HEK293 (cell line): ENCODE data around the gene PLCB1.

Experiments
- CTCF ChIA-PET: fragments of 350-600 bp; formaldehyde crosslinking; extraction: SDS; loops from one replicate; lab custom pipeline; 2021; ENCODE audit warnings: antibody characterized with exemption; lab: Yijun Ruan, JAX
- POLR2A ChIA-PET: fragments of 300-600 bp; formaldehyde crosslinking; extraction: SDS; loops from one replicate; lab custom pipeline; 2020; ENCODE audit warnings: antibody characterized with exemption, inconsistent platforms; lab: Yijun Ruan, JAX
- H3K27ac ChIP-seq: fragments of 200-500 bp; sonication (Bioruptor generic); 2 replicates; pipeline ENCODE4 v1.5.1; 2014; ENCODE audit warnings: low read depth, low read length, control low read depth, inconsistent platforms; ENCODE audit errors: extremely low read depth
- H3K36me3 ChIP-seq, 2 experiments: fragments of 200-500 bp in 1 of 2; sonication (Bioruptor generic) in 1 of 2; 1 replicate in 1 of 2; 2 replicates in 1 of 2; pipeline ENCODE4 v1.5.1; 2014 to 2017; ENCODE audit warnings: inconsistent platforms in 2 of 2, low read length in 2 of 2; ENCODE audit not compliant: control insufficient read depth in 2 of 2, insufficient read depth in 1 of 2
- H3K4me1 ChIP-seq: fragments of 200-500 bp; sonication (Bioruptor generic); 2 replicates; pipeline ENCODE4 v1.5.1; 2014; ENCODE audit warnings: mild to moderate bottlenecking, low read length, inconsistent platforms; ENCODE audit not compliant: control insufficient read depth, insufficient read depth
- H3K4me3 ChIP-seq: 2 replicates; pipeline ENCODE4 v1.5.1; 2011; ENCODE audit warnings: low read depth, mild to moderate bottlenecking, control low read depth, low read length, moderate library complexity
- H3K9me3 ChIP-seq: fragments of 200-500 bp; sonication (Bioruptor generic); 2 replicates; pipeline ENCODE4 v1.5.1; 2014; ENCODE audit warnings: low read depth, low read length, inconsistent platforms; ENCODE audit not compliant: control insufficient read depth, insufficient read depth
- HOXC10 ChIP-seq: sonication (generic); formaldehyde crosslinking; IDR thresholded peaks from 2 replicates; pipeline ENCODE4 v1.8.1; 2023; ENCODE audit warnings: mild to moderate bottlenecking, missing genetic modification reagents
- YY1 ChIP-seq: fragments of 450-650 bp; formaldehyde crosslinking; IDR thresholded peaks from 2 replicates; pipeline ENCODE4 v1.5.1; 2018; ENCODE audit warnings: missing biosample characterization, missing genetic modification characterization
- YY2 ChIP-seq: fragments of 450-650 bp; formaldehyde crosslinking; IDR thresholded peaks from 2 replicates; pipeline ENCODE4 v1.5.1; 2016; ENCODE audit warnings: missing biosample characterization, missing genetic modification characterization
- ZBTB21 ChIP-seq: fragments of 450-650 bp; formaldehyde crosslinking; IDR thresholded peaks from 2 replicates; pipeline ENCODE4 v1.5.1; 2017; ENCODE audit warnings: missing biosample characterization, missing genetic modification characterization
- ZIC2 ChIP-seq: fragments of 450-650 bp; formaldehyde crosslinking; IDR thresholded peaks from 2 replicates; pipeline ENCODE4 v1.5.1; 2016; ENCODE audit warnings: missing biosample characterization, missing genetic modification characterization
- ZNF10 ChIP-seq: fragments of 450-650 bp; formaldehyde crosslinking; IDR thresholded peaks from 2 replicates; pipeline ENCODE4 v1.5.1; 2017; ENCODE audit warnings: missing biosample characterization, missing genetic modification characterization
- ZNF112 ChIP-seq: fragments of 450-650 bp; formaldehyde crosslinking; IDR thresholded peaks from 2 replicates; pipeline ENCODE4 v1.5.0; 2017; ENCODE audit warnings: missing biosample characterization, missing genetic modification characterization
- ZNF23 ChIP-seq: fragments of 450-650 bp; formaldehyde crosslinking; IDR thresholded peaks from 2 replicates; pipeline ENCODE4 v1.5.1; 2016; ENCODE audit warnings: missing biosample characterization, missing genetic modification characterization, borderline replicate concordance
- ZNF24 ChIP-seq: fragments of 450-650 bp; formaldehyde crosslinking; IDR thresholded peaks from 2 replicates; pipeline ENCODE4 v1.5.1; 2016; ENCODE audit warnings: missing biosample characterization, missing genetic modification characterization
- ZNF274 ChIP-seq, 2 experiments: fragments of 200-500 bp in 1 of 2; fragments of 450-650 bp in 1 of 2; sonication (Bioruptor generic) in 1 of 2; formaldehyde crosslinking in 1 of 2; IDR thresholded peaks; 2 replicates each; pipeline versions ENCODE4 v1.5.1 to v1.6.1; 2014 to 2016; ENCODE audit warnings: borderline replicate concordance in 1 of 2, inconsistent platforms in 1 of 2, low read length in 1 of 2, missing biosample characterization in 1 of 2, missing genetic modification characterization in 1 of 2
- ZNF292 ChIP-seq: fragments of 450-650 bp; formaldehyde crosslinking; IDR thresholded peaks from 2 replicates; pipeline ENCODE4 v1.5.1; 2016; ENCODE audit warnings: low read depth, missing biosample characterization, missing genetic modification characterization, borderline replicate concordance
- ZNF350 ChIP-seq: fragments of 450-650 bp; formaldehyde crosslinking; IDR thresholded peaks from 2 replicates; pipeline ENCODE4 v1.5.0; 2017; ENCODE audit warnings: missing biosample characterization, mild to moderate bottlenecking, missing genetic modification characterization
- ZNF354C ChIP-seq: fragments of 450-650 bp; formaldehyde crosslinking; IDR thresholded peaks from 2 replicates; pipeline ENCODE4 v1.5.1; 2016; ENCODE audit warnings: missing biosample characterization, missing genetic modification characterization, low read depth, borderline replicate concordance
- ZNF416 ChIP-seq: fragments of 450-650 bp; formaldehyde crosslinking; IDR thresholded peaks from 2 replicates; pipeline ENCODE4 v1.5.1; 2016; ENCODE audit warnings: missing biosample characterization, missing genetic modification characterization
- ZNF514 ChIP-seq: fragments of 450-650 bp; formaldehyde crosslinking; IDR thresholded peaks from 2 replicates; pipeline ENCODE4 v1.5.1; 2016; ENCODE audit warnings: missing biosample characterization, missing genetic modification characterization
- ZNF555 ChIP-seq: fragments of 450-650 bp; formaldehyde crosslinking; conservative IDR thresholded peaks from 2 replicates; pipeline ENCODE4 v1.5.1; 2017; ENCODE audit warnings: missing biosample characterization, mild to moderate bottlenecking, missing genetic modification characterization, inconsistent platforms
- ZNF626 ChIP-seq: fragments of 450-650 bp; sonication (Bioruptor Pico); formaldehyde crosslinking; IDR thresholded peaks from 2 replicates; pipeline ENCODE4 v1.5.1; 2018; ENCODE audit warnings: missing biosample characterization, missing genetic modification characterization, inconsistent platforms
- ZNF629 ChIP-seq: fragments of 450-650 bp; formaldehyde crosslinking; IDR thresholded peaks from 2 replicates; pipeline ENCODE4 v1.5.1; 2017; ENCODE audit warnings: missing biosample characterization, missing genetic modification characterization
- ZNF677 ChIP-seq: fragments of 450-650 bp; IDR thresholded peaks from 2 replicates; pipeline ENCODE4 v1.5.0; 2018; ENCODE audit warnings: missing biosample characterization, mild to moderate bottlenecking, missing genetic modification characterization, moderate library complexity
- ZNF747 ChIP-seq: fragments of 450-650 bp; formaldehyde crosslinking; IDR thresholded peaks from 2 replicates; pipeline ENCODE4 v1.5.1; 2016; ENCODE audit warnings: missing biosample characterization, missing genetic modification characterization
- ZSCAN16 ChIP-seq: fragments of 450-650 bp; formaldehyde crosslinking; IDR thresholded peaks from 2 replicates; pipeline ENCODE4 v1.5.1; 2016; ENCODE audit warnings: missing biosample characterization, missing genetic modification characterization
- ZSCAN30 ChIP-seq: fragments of 450-650 bp; IDR thresholded peaks from 2 replicates; pipeline ENCODE4 v1.5.1; 2018; ENCODE audit warnings: missing biosample characterization, mild to moderate bottlenecking, missing genetic modification characterization, moderate library complexity
- TF ChIP-seq, protein P1 (sequence below): fragments of 450-650 bp; IDR thresholded peaks from 2 replicates; pipeline ENCODE4 v1.5.1; 2018; ENCODE audit warnings: missing biosample characterization, mild to moderate bottlenecking, missing genetic modification characterization
- TF ChIP-seq, protein P2 (sequence below): fragments of 450-650 bp; formaldehyde crosslinking; IDR thresholded peaks from 2 replicates; pipeline ENCODE4 v1.5.1; 2016; ENCODE audit warnings: missing biosample characterization, missing genetic modification characterization
- TF ChIP-seq, protein P3 (sequence below): fragments of 450-650 bp; formaldehyde crosslinking; IDR thresholded peaks from 2 replicates; pipeline ENCODE4 v1.5.1; 2016; ENCODE audit warnings: missing biosample characterization, missing genetic modification characterization
- TF ChIP-seq, protein P4 (sequence below): fragments of 450-650 bp; formaldehyde crosslinking; IDR thresholded peaks from 2 replicates; pipeline ENCODE4 v1.5.0; 2017; ENCODE audit warnings: missing biosample characterization, missing genetic modification characterization, borderline replicate concordance
- TF ChIP-seq, protein P5 (sequence below): fragments of 450-650 bp; formaldehyde crosslinking; IDR thresholded peaks from 2 replicates; pipeline ENCODE4 v1.5.1; 2016; ENCODE audit warnings: missing biosample characterization, missing genetic modification characterization
- TF ChIP-seq, protein P6 (sequence below): fragments of 450-650 bp; formaldehyde crosslinking; IDR thresholded peaks from 2 replicates; pipeline ENCODE4 v1.5.1; 2017; ENCODE audit warnings: missing biosample characterization, missing genetic modification characterization

PLCB1 gene

DNA sequence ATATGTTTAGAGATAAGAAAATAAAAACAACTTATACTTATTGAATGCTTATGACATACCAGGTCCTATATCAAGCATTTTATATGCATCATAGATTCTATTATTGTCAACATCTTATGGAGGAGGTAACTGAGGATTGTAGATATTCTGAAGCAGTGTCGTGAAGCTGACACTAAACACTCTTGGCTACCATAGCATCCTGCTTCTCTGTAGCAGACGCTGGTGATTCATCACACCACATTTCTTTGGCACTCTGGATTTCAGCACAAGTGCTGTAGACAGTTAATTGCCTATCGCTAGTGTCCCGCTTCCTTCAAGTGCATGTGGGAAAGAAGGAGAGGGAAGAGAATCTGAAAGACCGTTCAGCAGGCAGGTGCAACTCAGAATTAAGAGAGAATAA, 317.1 kb downstream of the PLCB1 start:
- CTCF ChIA-PET: interaction anchor here (1.1 kb wide), 1 partner anchor 318 kb away, joined by 3 read pairs; no protein-coding TSS in a partner anchor

DNA sequence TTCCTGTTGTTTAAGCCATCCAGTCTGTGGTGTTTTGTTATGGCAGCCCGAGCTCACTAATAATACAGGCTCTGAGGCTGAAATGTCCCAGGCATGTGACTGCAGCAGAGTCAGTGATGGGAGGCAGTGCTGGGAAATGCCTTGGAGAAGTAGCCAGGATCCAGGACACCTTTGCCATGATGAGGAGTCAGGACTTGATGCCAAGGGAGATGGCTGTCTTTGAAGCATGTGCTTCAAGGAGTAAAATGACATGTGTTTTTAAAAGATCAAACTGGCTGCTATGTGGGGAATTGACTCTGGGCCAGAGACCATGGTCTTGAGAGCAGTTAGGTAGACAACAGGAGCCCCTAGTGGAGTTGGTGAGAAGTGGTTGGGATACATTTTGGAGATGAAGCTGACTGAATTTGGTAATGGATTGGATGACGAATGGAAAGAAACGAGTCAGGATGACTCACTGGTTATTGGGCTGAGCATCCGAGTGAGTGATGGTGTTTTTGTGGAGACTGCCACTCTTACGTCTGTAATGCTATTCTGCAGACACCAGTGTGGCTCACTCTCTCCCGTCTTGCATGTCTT, 322.2 kb downstream of the PLCB1 start:
- Histone ChIP-seq H3K27ac (no peak overlapping the region), H3K9me3 (no peaks in the 10 kb centered on the region)
- POLR2A ChIA-PET: no interaction called here
- TF ChIP-seq ZNF555 (tag by site-specific recombination): no peak
- TF ChIP-seq ZNF10 (tag by site-specific recombination): no peak
- TF ChIP-seq ZNF354C: no peak
- TF ChIP-seq ZNF747: no peak
- TF ChIP-seq ZNF629 (tag by site-specific recombination): peak; percentile 71
- 0 out of 2 replicates have a peak, but pooled peaks have one; percentile 24 for TF ChIP-seq ZBTB21 (tag by site-specific recombination)
- TF ChIP-seq ZSCAN16 (tag by site-specific recombination): no peak
- TF ChIP-seq, protein P1, sequence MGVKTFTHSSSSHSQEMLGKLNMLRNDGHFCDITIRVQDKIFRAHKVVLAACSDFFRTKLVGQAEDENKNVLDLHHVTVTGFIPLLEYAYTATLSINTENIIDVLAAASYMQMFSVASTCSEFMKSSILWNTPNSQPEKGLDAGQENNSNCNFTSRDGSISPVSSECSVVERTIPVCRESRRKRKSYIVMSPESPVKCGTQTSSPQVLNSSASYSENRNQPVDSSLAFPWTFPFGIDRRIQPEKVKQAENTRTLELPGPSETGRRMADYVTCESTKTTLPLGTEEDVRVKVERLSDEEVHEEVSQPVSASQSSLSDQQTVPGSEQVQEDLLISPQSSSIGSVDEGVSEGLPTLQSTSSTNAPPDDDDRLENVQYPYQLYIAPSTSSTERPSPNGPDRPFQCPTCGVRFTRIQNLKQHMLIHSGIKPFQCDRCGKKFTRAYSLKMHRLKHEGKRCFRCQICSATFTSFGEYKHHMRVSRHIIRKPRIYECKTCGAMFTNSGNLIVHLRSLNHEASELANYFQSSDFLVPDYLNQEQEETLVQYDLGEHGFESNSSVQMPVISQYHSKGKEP (tag by site-specific recombination): no peak
- no peak for TF ChIP-seq YY2
- TF ChIP-seq ZNF24: peak; percentile 27; the same call in 1 of the 2 replicates
- TF ChIP-seq ZNF23: no peak
- TF ChIP-seq ZNF112: no peak
- no peak for TF ChIP-seq ZSCAN30 (tag by site-specific recombination)
- no peak for TF ChIP-seq HOXC10 (CRISPR knock-in tag)
- TF ChIP-seq ZNF514 (tag by site-specific recombination): no peak
- TF ChIP-seq ZIC2: no peak

More for the DNA sequence above, 317.1 kb downstream of the PLCB1 start:
- H3K36me3 ChIP-seq: no peaks in the 10 kb centered on the region
- H3K27ac ChIP-seq: no peak overlapping the region
- no peaks in the 10 kb centered on the region for H3K9me3 ChIP-seq
- H3K4me3 ChIP-seq: no peak overlapping the region
- POLR2A ChIA-PET: no interaction called here
- TF ChIP-seq YY1 (tag by site-specific recombination) (no peak), ZNF677 (tag by site-specific recombination) (no peak), ZNF626 (tag by site-specific recombination) (no peak), HOXC10 (CRISPR knock-in tag) (no peak), ZNF350 (tag by site-specific recombination) (no peak), ZNF292 (tag by site-specific recombination) (no peak), ZNF416 (tag by site-specific recombination) (no peak), ZNF274 (IDR thresholded peaks at IDR 0.05; ENCODE audit: low read length) (no peak), ZNF274 (tag by site-specific recombination; IDR thresholded peaks at IDR 0.05; ENCODE audit: borderline replicate concordance) (no peak)
- TF ChIP-seq, protein P2, sequence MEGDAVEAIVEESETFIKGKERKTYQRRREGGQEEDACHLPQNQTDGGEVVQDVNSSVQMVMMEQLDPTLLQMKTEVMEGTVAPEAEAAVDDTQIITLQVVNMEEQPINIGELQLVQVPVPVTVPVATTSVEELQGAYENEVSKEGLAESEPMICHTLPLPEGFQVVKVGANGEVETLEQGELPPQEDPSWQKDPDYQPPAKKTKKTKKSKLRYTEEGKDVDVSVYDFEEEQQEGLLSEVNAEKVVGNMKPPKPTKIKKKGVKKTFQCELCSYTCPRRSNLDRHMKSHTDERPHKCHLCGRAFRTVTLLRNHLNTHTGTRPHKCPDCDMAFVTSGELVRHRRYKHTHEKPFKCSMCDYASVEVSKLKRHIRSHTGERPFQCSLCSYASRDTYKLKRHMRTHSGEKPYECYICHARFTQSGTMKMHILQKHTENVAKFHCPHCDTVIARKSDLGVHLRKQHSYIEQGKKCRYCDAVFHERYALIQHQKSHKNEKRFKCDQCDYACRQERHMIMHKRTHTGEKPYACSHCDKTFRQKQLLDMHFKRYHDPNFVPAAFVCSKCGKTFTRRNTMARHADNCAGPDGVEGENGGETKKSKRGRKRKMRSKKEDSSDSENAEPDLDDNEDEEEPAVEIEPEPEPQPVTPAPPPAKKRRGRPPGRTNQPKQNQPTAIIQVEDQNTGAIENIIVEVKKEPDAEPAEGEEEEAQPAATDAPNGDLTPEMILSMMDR (tag by site-specific recombination): no peak
- TF ChIP-seq, protein P3, sequence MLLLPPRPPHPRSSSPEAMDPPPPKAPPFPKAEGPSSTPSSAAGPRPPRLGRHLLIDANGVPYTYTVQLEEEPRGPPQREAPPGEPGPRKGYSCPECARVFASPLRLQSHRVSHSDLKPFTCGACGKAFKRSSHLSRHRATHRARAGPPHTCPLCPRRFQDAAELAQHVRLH (tag by site-specific recombination): no peak
- TF ChIP-seq, protein P4, sequence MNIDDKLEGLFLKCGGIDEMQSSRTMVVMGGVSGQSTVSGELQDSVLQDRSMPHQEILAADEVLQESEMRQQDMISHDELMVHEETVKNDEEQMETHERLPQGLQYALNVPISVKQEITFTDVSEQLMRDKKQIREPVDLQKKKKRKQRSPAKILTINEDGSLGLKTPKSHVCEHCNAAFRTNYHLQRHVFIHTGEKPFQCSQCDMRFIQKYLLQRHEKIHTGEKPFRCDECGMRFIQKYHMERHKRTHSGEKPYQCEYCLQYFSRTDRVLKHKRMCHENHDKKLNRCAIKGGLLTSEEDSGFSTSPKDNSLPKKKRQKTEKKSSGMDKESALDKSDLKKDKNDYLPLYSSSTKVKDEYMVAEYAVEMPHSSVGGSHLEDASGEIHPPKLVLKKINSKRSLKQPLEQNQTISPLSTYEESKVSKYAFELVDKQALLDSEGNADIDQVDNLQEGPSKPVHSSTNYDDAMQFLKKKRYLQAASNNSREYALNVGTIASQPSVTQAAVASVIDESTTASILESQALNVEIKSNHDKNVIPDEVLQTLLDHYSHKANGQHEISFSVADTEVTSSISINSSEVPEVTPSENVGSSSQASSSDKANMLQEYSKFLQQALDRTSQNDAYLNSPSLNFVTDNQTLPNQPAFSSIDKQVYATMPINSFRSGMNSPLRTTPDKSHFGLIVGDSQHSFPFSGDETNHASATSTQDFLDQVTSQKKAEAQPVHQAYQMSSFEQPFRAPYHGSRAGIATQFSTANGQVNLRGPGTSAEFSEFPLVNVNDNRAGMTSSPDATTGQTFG (tag by site-specific recombination): no peak
- TF ChIP-seq, protein P5, sequence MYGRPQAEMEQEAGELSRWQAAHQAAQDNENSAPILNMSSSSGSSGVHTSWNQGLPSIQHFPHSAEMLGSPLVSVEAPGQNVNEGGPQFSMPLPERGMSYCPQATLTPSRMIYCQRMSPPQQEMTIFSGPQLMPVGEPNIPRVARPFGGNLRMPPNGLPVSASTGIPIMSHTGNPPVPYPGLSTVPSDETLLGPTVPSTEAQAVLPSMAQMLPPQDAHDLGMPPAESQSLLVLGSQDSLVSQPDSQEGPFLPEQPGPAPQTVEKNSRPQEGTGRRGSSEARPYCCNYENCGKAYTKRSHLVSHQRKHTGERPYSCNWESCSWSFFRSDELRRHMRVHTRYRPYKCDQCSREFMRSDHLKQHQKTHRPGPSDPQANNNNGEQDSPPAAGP (tag by site-specific recombination): no peak
- TF ChIP-seq, protein P6, sequence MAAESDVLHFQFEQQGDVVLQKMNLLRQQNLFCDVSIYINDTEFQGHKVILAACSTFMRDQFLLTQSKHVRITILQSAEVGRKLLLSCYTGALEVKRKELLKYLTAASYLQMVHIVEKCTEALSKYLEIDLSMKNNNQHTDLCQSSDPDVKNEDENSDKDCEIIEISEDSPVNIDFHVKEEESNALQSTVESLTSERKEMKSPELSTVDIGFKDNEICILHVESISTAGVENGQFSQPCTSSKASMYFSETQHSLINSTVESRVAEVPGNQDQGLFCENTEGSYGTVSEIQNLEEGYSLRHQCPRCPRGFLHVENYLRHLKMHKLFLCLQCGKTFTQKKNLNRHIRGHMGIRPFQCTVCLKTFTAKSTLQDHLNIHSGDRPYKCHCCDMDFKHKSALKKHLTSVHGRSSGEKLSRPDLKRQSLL (tag by site-specific recombination): no peak
- H3K4me1 ChIP-seq: no peaks in the 10 kb centered on the region

More for the DNA sequence above, 322.2 kb downstream of the PLCB1 start:
- Histone ChIP-seq H3K4me1 (no peaks in the 10 kb centered on the region), H3K4me3 (no peak overlapping the region), H3K36me3 (no peaks in the 10 kb centered on the region)
- CTCF ChIA-PET: interaction anchor here (0.8 to 1.3 kb wide), 3 partner anchors 16 to 324 kb away, joined by 3 to 4 read pairs (median 3); no protein-coding TSS in a partner anchor
